ENCODE results near the gene SNRPA1. TPM values are rescaled to one million over a fixed set of nuclear protein-coding genes. Genes with fewer than 3 reads are reported as not detected.
A peak's percentile ranks its signal among the peaks of the same experiment; 100 is the strongest.

The SNRPA1 gene
- total and polyA plus RNA-seq, 2 of the 13 experiments (the other 11 are each of a cell fraction or from before 2014, with no cell fraction given): 41.2 to 108 TPM

- ATAC-seq: no peak
- DNase-seq (ENCODE audit: low spot score): no peak
- Histone ChIP-seq H3K27me3 (ENCODE audit: control insufficient read depth in 1 of 2, insufficient read depth in 2 of 2, low read length in 2 of 2) (no peaks in the 10 kb centered on the region), H3K4me2 (ENCODE audit: low read depth, low read length) (no peak overlapping the region), H4K20me1 (ENCODE audit: insufficient read depth, low read length) (peaks cover 27% of the 10 kb centered on the region), H3K27ac (ENCODE audit: extremely low read length, insufficient read depth, low read length) (peak overlapping the region; percentile 36), H3K9ac (ENCODE audit: insufficient read depth, low read depth, low read length) (no peak overlapping the region), H3K4me3 (replicated peaks in 1 of 3; ENCODE audit: insufficient read depth in 1 of 3, low read depth in 2 of 3, low read length in 3 of 3) (no peak overlapping the region), H3K4me1 (ENCODE audit: insufficient read depth, low read length) (peaks cover 88% of the 10 kb centered on the region), H3K36me3 (replicated peaks in 1 of 2; ENCODE audit: control insufficient read depth in 1 of 2, insufficient read depth in 2 of 2, low read length in 2 of 2) (peaks cover 0 to 7% of the 10 kb centered on the region in 2 experiments; a peak in 2 of 5 replicates), H3K79me2 (ENCODE audit: insufficient read depth, low read length) (peaks cover 94% of the 10 kb centered on the region), H2AFZ (ENCODE audit: low read length) (no peak overlapping the region), H3K9me3 (ENCODE audit: low read length) (no peaks in the 10 kb centered on the region)
- CTCF ChIA-PET (ENCODE audit: low intra/inter-chr PET ratio, low total read pairs): no interaction called here
- intact Hi-C loops (cut with micrococcal nuclease; ENCODE audit: unreplicated experiment): no loop called here
- no peak for TF ChIP-seq TFDP1 (CRISPR knock-in tag; IDR thresholded peaks at IDR 0.05; ENCODE audit: borderline replicate concordance)
- no peak for TF ChIP-seq ZNF431 (CRISPR knock-in tag; IDR thresholded peaks at IDR 0.05; ENCODE audit: borderline replicate concordance, low read depth)
- TF ChIP-seq ZNF253 (CRISPR knock-in tag; IDR thresholded peaks at IDR 0.05; ENCODE audit: borderline replicate concordance): no peak
- TF ChIP-seq ELF1 (CRISPR knock-in tag; IDR thresholded peaks at IDR 0.05): no peak
- TF ChIP-seq ZNF687 (CRISPR knock-in tag; IDR thresholded peaks at IDR 0.05): 0 out of 2 replicates have a peak, but pooled peaks have one; percentile 13
- no peak for TF ChIP-seq LRRFIP1 (CRISPR knock-in tag; conservative IDR thresholded peaks at IDR 0.05)
- TF ChIP-seq ZBTB33 (CRISPR knock-in tag; IDR thresholded peaks at IDR 0.05): 0 out of 2 replicates have a peak, but pooled peaks have one; percentile 30
- TF ChIP-seq KLF13 (CRISPR knock-in tag; IDR thresholded peaks at IDR 0.05): 0 out of 2 replicates have a peak, but pooled peaks have one; percentile 49
- TF ChIP-seq ZNF256 (CRISPR knock-in tag; conservative IDR thresholded peaks at IDR 0.05): no peak
- no peak for TF ChIP-seq ONECUT2 (CRISPR knock-in tag; IDR thresholded peaks at IDR 0.05)
- WGBS (ENCODE audit: low lambda C conversion rate): 89% methylated on average over 9 of the region's 9 CpGs
- in situ Hi-C loops (cut with HindIII; ENCODE audit: extremely low pct_ligation_motif_present, low pct_unique_long_range_greater_than_20kb): no loop called here
- no TSS peak for BruUV-seq (replicated peaks)
- no peak for FAIRE-seq
- POLR2A ChIA-PET: interaction anchor here (1.0 to 1.7 kb wide), 2 partner anchors 12 to 174 kb away, joined by 3 to 4 read pairs; no protein-coding TSS in a partner anchor
These were observed 51.6 kb downstream of the SNRPA1 start for GRCh38 chr15:101243420-101243819.

Data from HepG2 (cell line).